Hepatocyte (in vitro differentiated cells): ENCODE measurements around the gene CEP170B.

Experiments used
- EZH2 ChIP-seq: fragments of 200-600 bp; sonication (generic); IDR thresholded peaks from 2 replicates; pipeline ENCODE4 v1.6.1; 2016; ENCODE audit warnings: antibody characterized with exemption, mild to moderate bottlenecking, borderline replicate concordance
- EZH2phosphoT487 ChIP-seq: fragments of 200-600 bp; sonication (generic); IDR thresholded peaks from one replicate; pipeline ENCODE4 v1.6.1; 2018; ENCODE audit warnings: antibody characterized with exemption, mild to moderate bottlenecking, low read depth, moderate library complexity; ENCODE audit not compliant: unreplicated experiment, severe bottlenecking
- TF ChIP-seq, protein P1 (sequence below): fragments of 200-600 bp; sonication (generic); IDR thresholded peaks from 2 replicates; pipeline ENCODE4 v1.5.1; 2016; ENCODE audit warnings: antibody characterized with exemption, mild to moderate bottlenecking; ENCODE audit not compliant: poor library complexity

DNA sequence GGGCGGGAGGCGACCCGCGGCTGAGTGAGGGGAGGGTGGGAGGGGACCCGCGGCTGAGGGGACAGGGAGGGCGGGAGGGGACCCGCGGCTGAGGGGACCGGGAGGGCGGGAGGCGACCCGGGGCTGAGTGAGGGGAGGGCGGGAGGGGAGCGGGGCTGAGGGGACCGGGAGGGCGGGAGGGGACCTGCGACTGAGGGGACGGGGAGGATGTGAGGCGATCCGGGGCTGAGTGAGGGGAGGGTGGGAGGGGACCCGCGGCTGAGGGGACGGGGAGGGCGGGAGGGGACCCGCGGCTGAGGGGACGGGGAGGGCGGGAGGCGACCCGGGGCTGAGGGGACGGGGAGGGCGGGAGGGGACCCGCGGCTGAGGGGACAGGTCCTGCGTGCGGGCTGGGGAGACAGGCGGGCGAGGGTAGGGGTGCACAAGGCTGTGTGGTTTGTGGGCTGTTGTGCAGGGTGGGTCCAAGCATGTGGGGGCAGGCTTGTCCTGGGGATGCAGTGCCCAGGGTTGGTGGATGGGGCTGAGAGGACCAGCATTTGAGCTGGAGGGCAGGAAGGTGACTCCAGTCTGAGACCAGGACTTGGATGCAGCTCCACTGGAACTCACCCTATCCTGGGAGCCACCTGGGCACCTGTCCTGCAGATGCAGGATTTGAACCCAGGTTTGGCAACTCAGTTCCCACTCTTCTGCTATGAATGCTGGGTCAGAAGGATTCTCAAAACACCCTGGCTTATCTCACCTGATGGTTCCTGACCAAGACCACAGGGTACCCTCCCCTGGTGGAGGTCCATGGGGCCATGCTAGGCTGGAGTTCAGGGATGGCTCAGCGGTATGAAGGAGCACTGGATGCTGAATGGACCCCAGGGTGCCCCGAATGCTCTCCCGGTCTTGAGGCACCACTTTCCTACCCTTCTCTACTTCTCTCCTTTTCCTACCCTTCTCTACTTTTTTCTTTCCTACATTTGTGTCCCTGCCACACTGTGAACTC, 69.0 kb downstream of the CEP170B start:
- TF ChIP-seq, protein P1, sequence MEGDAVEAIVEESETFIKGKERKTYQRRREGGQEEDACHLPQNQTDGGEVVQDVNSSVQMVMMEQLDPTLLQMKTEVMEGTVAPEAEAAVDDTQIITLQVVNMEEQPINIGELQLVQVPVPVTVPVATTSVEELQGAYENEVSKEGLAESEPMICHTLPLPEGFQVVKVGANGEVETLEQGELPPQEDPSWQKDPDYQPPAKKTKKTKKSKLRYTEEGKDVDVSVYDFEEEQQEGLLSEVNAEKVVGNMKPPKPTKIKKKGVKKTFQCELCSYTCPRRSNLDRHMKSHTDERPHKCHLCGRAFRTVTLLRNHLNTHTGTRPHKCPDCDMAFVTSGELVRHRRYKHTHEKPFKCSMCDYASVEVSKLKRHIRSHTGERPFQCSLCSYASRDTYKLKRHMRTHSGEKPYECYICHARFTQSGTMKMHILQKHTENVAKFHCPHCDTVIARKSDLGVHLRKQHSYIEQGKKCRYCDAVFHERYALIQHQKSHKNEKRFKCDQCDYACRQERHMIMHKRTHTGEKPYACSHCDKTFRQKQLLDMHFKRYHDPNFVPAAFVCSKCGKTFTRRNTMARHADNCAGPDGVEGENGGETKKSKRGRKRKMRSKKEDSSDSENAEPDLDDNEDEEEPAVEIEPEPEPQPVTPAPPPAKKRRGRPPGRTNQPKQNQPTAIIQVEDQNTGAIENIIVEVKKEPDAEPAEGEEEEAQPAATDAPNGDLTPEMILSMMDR: no peak
- TF ChIP-seq EZH2phosphoT487 (no peak), EZH2 (no peak)
